ENCODE measurements around the gene PIGK. TPM values are rescaled to one million over a fixed set of nuclear protein-coding genes. Genes with fewer than 3 reads are reported as not detected.

PIGK gene
- total RNA-seq, 1 experiment from 2014 or later, result 21.5 TPM

DNA sequence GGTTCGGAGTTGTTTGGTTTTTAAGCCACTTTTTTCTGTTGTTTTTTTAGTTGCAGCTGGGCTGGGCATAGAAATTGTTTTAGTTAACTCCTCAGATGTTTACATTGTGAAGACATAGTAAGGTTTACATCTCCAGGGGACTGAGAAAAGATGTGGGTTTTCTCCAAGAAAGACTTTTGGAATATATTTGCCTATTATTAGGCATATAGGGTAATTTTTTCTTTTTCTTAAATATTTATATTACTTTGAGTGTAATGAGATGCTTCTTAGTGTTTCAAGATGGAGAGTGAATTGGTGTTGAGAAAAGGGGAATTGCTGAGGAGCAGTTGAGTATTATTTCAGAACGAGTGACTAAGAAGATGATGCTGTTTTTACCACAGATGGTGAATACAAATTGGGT is 26.6 kb upstream of the PIGK start:
- H3K4me3 ChIP-seq, result no peak overlapping the region
- TF ChIP-seq EZH2 (IDR thresholded peaks at IDR 0.05; ENCODE audit: low read depth), result no peak
- TF ChIP-seq, protein P1, sequence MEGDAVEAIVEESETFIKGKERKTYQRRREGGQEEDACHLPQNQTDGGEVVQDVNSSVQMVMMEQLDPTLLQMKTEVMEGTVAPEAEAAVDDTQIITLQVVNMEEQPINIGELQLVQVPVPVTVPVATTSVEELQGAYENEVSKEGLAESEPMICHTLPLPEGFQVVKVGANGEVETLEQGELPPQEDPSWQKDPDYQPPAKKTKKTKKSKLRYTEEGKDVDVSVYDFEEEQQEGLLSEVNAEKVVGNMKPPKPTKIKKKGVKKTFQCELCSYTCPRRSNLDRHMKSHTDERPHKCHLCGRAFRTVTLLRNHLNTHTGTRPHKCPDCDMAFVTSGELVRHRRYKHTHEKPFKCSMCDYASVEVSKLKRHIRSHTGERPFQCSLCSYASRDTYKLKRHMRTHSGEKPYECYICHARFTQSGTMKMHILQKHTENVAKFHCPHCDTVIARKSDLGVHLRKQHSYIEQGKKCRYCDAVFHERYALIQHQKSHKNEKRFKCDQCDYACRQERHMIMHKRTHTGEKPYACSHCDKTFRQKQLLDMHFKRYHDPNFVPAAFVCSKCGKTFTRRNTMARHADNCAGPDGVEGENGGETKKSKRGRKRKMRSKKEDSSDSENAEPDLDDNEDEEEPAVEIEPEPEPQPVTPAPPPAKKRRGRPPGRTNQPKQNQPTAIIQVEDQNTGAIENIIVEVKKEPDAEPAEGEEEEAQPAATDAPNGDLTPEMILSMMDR (conservative IDR thresholded peaks at IDR 0.05), result no peak
- POLR2A ChIA-PET (ENCODE audit: unreplicated experiment), result interaction anchor here (0.6 kb wide), 1 partner anchor 345 kb away, joined by 3 read pairs; no protein-coding TSS in a partner anchor
- no peak overlapping the region for H3K27ac ChIP-seq
- no peaks in the 10 kb centered on the region; the same call in 1 of the 2 replicates for H3K9me3 ChIP-seq (ENCODE audit: insufficient read depth, low read depth)
- no peak overlapping the region for H3K4me2 ChIP-seq
- H3K79me2 ChIP-seq (ENCODE audit: low read depth), result no peaks in the 10 kb centered on the region
- no peaks in the 10 kb centered on the region for H3F3A ChIP-seq (ENCODE audit: insufficient read depth, low read depth)
- H3K27me3 ChIP-seq (ENCODE audit: insufficient read depth, low read depth), result no peaks in the 10 kb centered on the region
- CTCF ChIA-PET, result no interaction called here
- intact Hi-C loops (cut with micrococcal nuclease; ENCODE audit: unreplicated experiment), result no loop called here
- DNase-seq, result no peak
- no peaks in the 10 kb centered on the region for H3K9me2 ChIP-seq (ENCODE audit: insufficient read depth)
- no peaks in the 10 kb centered on the region for H3K4me1 ChIP-seq (replicated peaks; ENCODE audit: insufficient read depth)
- no peak overlapping the region for H2AFZ ChIP-seq
- no peaks in the 10 kb centered on the region for H3K36me3 ChIP-seq (ENCODE audit: low read depth)
- no TSS peak for BruUV-seq (replicated peaks)
- H4K20me1 ChIP-seq (ENCODE audit: insufficient read depth), result no peaks in the 10 kb centered on the region

- H4K20me1 ChIP-seq (ENCODE audit: insufficient read depth), result no peaks in the 10 kb centered on the region
- TF ChIP-seq, protein P1 (conservative IDR thresholded peaks at IDR 0.05), result no peak
- TF ChIP-seq EZH2 (IDR thresholded peaks at IDR 0.05; ENCODE audit: low read depth), result no peak
- H3K4me1 ChIP-seq (replicated peaks; ENCODE audit: insufficient read depth), result no peaks in the 10 kb centered on the region
- BruUV-seq (replicated peaks), result no TSS peak
- POLR2A ChIA-PET (ENCODE audit: unreplicated experiment), result no interaction called here
- DNase-seq, result no peak
- H3F3A ChIP-seq (ENCODE audit: insufficient read depth, low read depth), result no peaks in the 10 kb centered on the region
- H3K27ac ChIP-seq, result no peak overlapping the region
- H3K79me2 ChIP-seq (ENCODE audit: low read depth), result no peaks in the 10 kb centered on the region
- no peak overlapping the region for H3K4me3 ChIP-seq
- no peak overlapping the region for H3K4me2 ChIP-seq
- H3K9me2 ChIP-seq (ENCODE audit: insufficient read depth), result peaks cover 6% of the 10 kb centered on the region; the same call in 1 of the 2 replicates
- intact Hi-C loops (cut with micrococcal nuclease; ENCODE audit: unreplicated experiment), result no loop called here
- no peaks in the 10 kb centered on the region for H3K36me3 ChIP-seq (ENCODE audit: low read depth)
- no peaks in the 10 kb centered on the region for H3K9me3 ChIP-seq (ENCODE audit: insufficient read depth, low read depth)
- CTCF ChIA-PET, result no interaction called here
- H2AFZ ChIP-seq, result no peak overlapping the region; the same call in 1 of the 2 replicates
- H3K27me3 ChIP-seq (ENCODE audit: insufficient read depth, low read depth), result no peaks in the 10 kb centered on the region
Observed at GRCh38 chr1:77239311-77239710, 20.1 kb upstream of the PIGK start.

DNA sequence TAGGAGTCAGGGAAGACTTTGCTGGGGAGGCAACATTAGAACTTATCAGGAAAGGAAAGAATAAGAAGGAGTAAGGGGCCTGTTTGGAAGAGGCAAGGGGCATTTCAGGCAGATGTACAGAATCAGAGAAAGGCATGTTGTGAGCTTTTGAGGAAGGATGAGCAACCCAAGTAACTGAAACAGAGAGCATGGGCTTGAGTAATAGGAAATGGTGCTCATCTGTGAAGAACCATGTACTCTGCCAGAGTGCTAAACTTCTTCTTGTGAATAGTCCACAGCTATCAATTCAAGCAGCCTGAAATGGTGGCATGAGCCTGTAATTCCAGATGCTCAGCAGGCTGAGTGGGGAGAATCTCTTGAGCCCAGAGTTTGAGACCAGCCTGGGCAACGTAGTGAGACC is 19.2 kb upstream of the PIGK start:
- no peak for DNase-seq
- Histone ChIP-seq H3K4me3 (no peak overlapping the region), H3K9me2 (ENCODE audit: insufficient read depth) (peaks cover 6% of the 10 kb centered on the region; the same call in 1 of the 2 replicates), H3K36me3 (ENCODE audit: low read depth) (no peaks in the 10 kb centered on the region), H3K4me1 (replicated peaks; ENCODE audit: insufficient read depth) (no peaks in the 10 kb centered on the region), H3F3A (ENCODE audit: insufficient read depth, low read depth) (no peaks in the 10 kb centered on the region), H3K27ac (no peak overlapping the region), H2AFZ (no peak overlapping the region), H3K4me2 (no peak overlapping the region), H3K9me3 (ENCODE audit: insufficient read depth, low read depth) (no peaks in the 10 kb centered on the region), H3K27me3 (ENCODE audit: insufficient read depth, low read depth) (no peaks in the 10 kb centered on the region), H3K79me2 (ENCODE audit: low read depth) (no peaks in the 10 kb centered on the region), H4K20me1 (ENCODE audit: insufficient read depth) (no peaks in the 10 kb centered on the region)
- POLR2A ChIA-PET (ENCODE audit: unreplicated experiment), result no interaction called here
- intact Hi-C loops (cut with micrococcal nuclease; ENCODE audit: unreplicated experiment), result no loop called here
- BruUV-seq (replicated peaks), result no TSS peak
- CTCF ChIA-PET, result no interaction called here
- TF ChIP-seq, protein P1 (conservative IDR thresholded peaks at IDR 0.05), result no peak
- TF ChIP-seq EZH2 (IDR thresholded peaks at IDR 0.05; ENCODE audit: low read depth), result no peak
